Measurements from ENCODE around the gene MCM9.

Gene MCM9

GRCh38 chr6:118889163-118889562, 45.8 kb downstream of the MCM9 start:
- CTCF ChIA-PET, result interaction anchor here (0.6 kb wide), 1 partner anchor 838 kb away, joined by 4 read pairs; no protein-coding TSS in a partner anchor
- POLR2A ChIA-PET (ENCODE audit: low non-redundant PET), result no interaction called here
- H3K27ac ChIP-seq, result no peak overlapping the region
- TF ChIP-seq, protein P1, sequence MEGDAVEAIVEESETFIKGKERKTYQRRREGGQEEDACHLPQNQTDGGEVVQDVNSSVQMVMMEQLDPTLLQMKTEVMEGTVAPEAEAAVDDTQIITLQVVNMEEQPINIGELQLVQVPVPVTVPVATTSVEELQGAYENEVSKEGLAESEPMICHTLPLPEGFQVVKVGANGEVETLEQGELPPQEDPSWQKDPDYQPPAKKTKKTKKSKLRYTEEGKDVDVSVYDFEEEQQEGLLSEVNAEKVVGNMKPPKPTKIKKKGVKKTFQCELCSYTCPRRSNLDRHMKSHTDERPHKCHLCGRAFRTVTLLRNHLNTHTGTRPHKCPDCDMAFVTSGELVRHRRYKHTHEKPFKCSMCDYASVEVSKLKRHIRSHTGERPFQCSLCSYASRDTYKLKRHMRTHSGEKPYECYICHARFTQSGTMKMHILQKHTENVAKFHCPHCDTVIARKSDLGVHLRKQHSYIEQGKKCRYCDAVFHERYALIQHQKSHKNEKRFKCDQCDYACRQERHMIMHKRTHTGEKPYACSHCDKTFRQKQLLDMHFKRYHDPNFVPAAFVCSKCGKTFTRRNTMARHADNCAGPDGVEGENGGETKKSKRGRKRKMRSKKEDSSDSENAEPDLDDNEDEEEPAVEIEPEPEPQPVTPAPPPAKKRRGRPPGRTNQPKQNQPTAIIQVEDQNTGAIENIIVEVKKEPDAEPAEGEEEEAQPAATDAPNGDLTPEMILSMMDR (conservative IDR thresholded peaks at IDR 0.05; ENCODE audit: low read depth), result no peak
- DNase-seq (ENCODE audit: low spot score), result no peak

DNA sequence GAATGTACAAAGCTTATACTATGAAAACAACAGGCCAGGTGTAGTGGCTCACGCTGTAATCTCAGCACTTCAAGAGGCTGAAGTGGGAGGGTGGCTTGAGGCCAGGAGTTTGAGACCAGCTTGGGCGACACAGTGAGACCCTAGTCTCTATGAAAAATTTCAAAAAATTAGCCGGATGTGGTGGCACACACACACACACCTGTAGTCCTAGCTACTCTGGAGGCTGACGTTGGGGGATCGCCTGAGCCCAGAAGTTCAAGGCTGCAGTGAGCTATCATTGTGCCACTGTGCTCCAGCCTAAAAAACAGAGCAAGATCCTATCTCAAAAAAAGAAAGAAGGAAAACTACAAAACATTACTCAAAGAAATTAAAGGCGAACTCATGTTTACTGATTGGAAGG, 48.3 kb downstream of the MCM9 start:
- ChIA-PET POLR2A (ENCODE audit: low non-redundant PET) (no interaction called here), CTCF (no interaction called here)
- TF ChIP-seq, protein P1 (conservative IDR thresholded peaks at IDR 0.05; ENCODE audit: low read depth), result no peak
- no peak overlapping the region for H3K27ac ChIP-seq
- DNase-seq (ENCODE audit: low spot score), result no peak

DNA sequence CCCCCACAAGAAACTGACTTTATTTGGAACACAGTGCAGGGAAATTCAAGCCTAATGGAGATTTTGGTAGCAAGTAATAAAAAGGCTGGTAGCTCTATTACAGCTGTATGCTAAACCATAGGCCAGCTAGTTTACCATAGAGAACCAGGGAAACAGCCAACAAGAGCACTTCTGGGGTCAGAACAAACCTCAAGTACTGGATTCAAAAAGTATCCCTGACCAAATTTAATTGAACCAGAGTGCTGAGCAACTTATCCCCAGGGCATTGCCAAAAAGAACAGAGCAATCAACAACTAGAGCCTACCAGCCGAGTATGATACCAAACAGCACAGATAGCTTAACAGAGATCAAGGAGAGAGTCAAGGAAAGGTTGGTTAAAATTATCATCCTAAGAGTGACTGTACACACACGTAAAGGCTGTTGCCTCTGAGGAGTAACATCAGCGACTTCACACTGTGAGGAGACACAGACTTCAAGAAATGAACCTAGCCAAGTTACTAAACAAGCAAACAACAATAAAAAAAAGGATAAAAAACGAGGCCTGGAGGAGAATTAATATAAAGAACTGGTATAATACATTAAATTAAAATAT, 52.5 kb downstream of the MCM9 start:
- TF ChIP-seq, protein P1 (conservative IDR thresholded peaks at IDR 0.05; ENCODE audit: low read depth), result no peak
- ChIA-PET POLR2A (ENCODE audit: low non-redundant PET) (no interaction called here), CTCF (no interaction called here)
- H3K27ac ChIP-seq, result no peak overlapping the region
- no peak for DNase-seq (ENCODE audit: low spot score)

GRCh38 chr6:118881440-118882313, 53.3 kb downstream of the MCM9 start:
- ChIA-PET CTCF (no interaction called here), POLR2A (ENCODE audit: low non-redundant PET) (no interaction called here)
- TF ChIP-seq, protein P1 (conservative IDR thresholded peaks at IDR 0.05; ENCODE audit: low read depth), result no peak
- H3K27ac ChIP-seq, result no peak overlapping the region
- no peak for DNase-seq (ENCODE audit: low spot score)

DNA sequence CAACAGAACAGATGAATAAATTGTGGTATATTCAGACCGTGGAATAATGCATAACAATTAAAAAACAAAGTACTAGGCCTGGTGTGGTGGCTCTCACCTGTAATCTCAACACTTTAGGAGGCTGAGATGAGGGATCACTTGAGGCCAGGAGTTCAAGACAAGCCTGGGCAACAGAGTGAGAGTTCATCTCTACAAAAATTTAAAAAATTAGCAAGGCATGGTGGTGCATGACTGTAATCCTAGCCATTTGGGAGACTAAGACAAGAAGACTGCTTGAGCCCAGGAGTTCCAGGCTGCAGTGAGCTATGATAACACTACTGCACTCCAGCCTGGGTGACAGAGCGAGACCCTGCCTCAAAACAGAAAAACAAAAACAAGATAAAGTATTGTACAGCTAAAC, 57.2 kb downstream of the MCM9 start:
- H3K27ac ChIP-seq, result no peak overlapping the region
- POLR2A ChIA-PET (ENCODE audit: low non-redundant PET), result no interaction called here
- TF ChIP-seq, protein P1 (conservative IDR thresholded peaks at IDR 0.05; ENCODE audit: low read depth), result no peak
- CTCF ChIA-PET, result no interaction called here
- DNase-seq (ENCODE audit: low spot score), result no peak

DNA sequence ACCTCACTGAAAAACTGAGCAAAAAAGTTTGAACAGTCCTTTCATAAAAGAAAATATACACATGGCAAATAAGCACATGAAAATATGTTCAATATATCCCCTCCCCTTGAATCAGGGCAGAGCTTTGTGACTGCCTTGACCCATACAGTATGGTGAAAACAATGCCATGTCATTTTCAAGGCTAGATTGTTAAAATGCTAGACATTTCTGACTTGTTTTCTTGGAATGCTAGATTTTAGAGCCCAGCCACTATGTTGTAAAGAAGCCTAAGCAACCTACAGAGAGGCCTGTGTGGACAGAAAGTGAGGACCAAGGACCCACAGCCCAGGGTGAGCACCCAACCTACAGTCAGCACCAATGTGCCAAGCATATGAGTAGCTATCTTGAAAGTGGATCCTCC, 58.1 kb downstream of the MCM9 start:
- DNase-seq (ENCODE audit: low spot score), result no peak
- no peak overlapping the region for H3K27ac ChIP-seq
- CTCF ChIA-PET, result interaction anchor here (0.6 kb wide), 1 partner anchor 20 kb away, joined by 3 read pairs; no protein-coding TSS in a partner anchor
- TF ChIP-seq, protein P1 (conservative IDR thresholded peaks at IDR 0.05; ENCODE audit: low read depth), result no peak
- POLR2A ChIA-PET (ENCODE audit: low non-redundant PET), result no interaction called here
